Measurements from ENCODE around the gene NAALAD2.

Gene NAALAD2

GRCh38 chr11:90189011-90189410 lies 54.5 kb downstream of the NAALAD2 start:
- H3K79me2 ChIP-seq (ENCODE audit: low read length) = no peaks in the 10 kb centered on the region
- H3K4me1 ChIP-seq (ENCODE audit: low read length) = no peaks in the 10 kb centered on the region
- H3K27ac ChIP-seq (ENCODE audit: low read length) = no peak overlapping the region
- H3K9me3 ChIP-seq (replicated peaks; ENCODE audit: insufficient read depth, low read length) = no peaks in the 10 kb centered on the region
- H4K20me1 ChIP-seq (ENCODE audit: insufficient read depth, low read length) = no peaks in the 10 kb centered on the region
- H3K9me2 ChIP-seq (replicated peaks; ENCODE audit: insufficient read depth, low read length) = no peaks in the 10 kb centered on the region
- DNase-seq = no peak
- H3K9ac ChIP-seq (ENCODE audit: low read length) = no peak overlapping the region
- no peak overlapping the region for H3K4me2 ChIP-seq (ENCODE audit: low read depth, low read length)
- H3K4me3 ChIP-seq (ENCODE audit: low read length) = no peak overlapping the region
- H2AFZ ChIP-seq (ENCODE audit: low read length) = no peak overlapping the region
- TF ChIP-seq CTCF (IDR thresholded peaks at IDR 0.05; ENCODE audit: low read length) = no peak
- H3K36me3 ChIP-seq (replicated peaks; ENCODE audit: insufficient read depth, low read length) = no peaks in the 10 kb centered on the region
- no peaks in the 10 kb centered on the region for H3F3A ChIP-seq (ENCODE audit: insufficient read depth, low read length)
- no peaks in the 10 kb centered on the region for H3K27me3 ChIP-seq (replicated peaks; ENCODE audit: insufficient read depth, low read length)

DNA sequence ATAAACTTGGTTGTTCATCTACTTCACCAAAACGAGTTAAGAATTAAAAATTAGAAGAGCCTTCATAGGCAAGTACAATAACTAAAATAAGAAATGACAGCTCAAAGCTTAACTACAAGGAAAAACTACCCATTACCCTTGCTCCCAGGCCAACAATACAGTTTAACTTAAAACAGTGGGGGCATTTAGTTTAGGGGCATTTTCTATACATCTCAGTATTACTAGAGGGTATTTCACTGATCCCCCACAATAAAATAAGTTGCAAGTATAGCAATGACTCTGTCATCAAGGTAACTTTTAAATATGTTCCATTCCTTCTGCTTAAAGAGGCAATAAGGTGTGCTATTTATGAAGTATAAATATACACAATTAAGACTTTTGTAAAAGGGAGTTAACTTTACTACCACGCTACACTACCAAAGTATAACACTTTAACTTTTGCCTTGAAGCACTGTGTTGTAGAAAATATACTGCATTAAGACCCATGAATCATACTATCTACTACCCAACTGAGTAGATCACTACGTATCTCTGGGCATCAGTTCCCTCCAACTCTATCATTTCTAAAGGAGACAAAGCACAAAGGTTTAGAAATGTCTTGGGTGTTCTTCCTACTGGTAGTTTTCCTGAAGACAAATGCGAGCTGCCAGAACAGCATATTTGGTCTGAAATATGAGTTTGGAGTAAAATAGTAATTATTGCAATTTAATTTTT lies 58.6 kb downstream of the NAALAD2 start:
- no peaks in the 10 kb centered on the region for H3K27me3 ChIP-seq (replicated peaks; ENCODE audit: insufficient read depth, low read length)
- DNase-seq = no peak
- H4K20me1 ChIP-seq (ENCODE audit: insufficient read depth, low read length) = no peaks in the 10 kb centered on the region
- TF ChIP-seq CTCF (IDR thresholded peaks at IDR 0.05; ENCODE audit: low read length) (no peak), EZH2 (optimal IDR thresholded peaks at IDR 0.05; ENCODE audit: low read depth, low read length) (no peak), EZH2phosphoT487 (IDR thresholded peaks at IDR 0.05; ENCODE audit: low read length) (no peak)
- no peak overlapping the region for H3K27ac ChIP-seq (ENCODE audit: low read length)
- no peaks in the 10 kb centered on the region for H3K79me2 ChIP-seq (ENCODE audit: low read length)
- no peak overlapping the region for H3K4me3 ChIP-seq (ENCODE audit: low read length)
- H3K9me2 ChIP-seq (replicated peaks; ENCODE audit: insufficient read depth, low read length) = no peaks in the 10 kb centered on the region
- no peaks in the 10 kb centered on the region for H3K36me3 ChIP-seq (replicated peaks; ENCODE audit: insufficient read depth, low read length)
- H3K4me1 ChIP-seq (ENCODE audit: low read length) = no peaks in the 10 kb centered on the region
- H2AFZ ChIP-seq (ENCODE audit: low read length) = no peak overlapping the region
- no peak overlapping the region for H3K4me2 ChIP-seq (ENCODE audit: low read depth, low read length)
- no peaks in the 10 kb centered on the region; the same call in 1 of the 2 replicates for H3F3A ChIP-seq (ENCODE audit: insufficient read depth, low read length)
- H3K9me3 ChIP-seq (replicated peaks; ENCODE audit: insufficient read depth, low read length) = no peaks in the 10 kb centered on the region
- H3K9ac ChIP-seq (ENCODE audit: low read length) = no peak overlapping the region

GRCh38 chr11:90197377-90197776 lies 62.9 kb downstream of the NAALAD2 start:
- no peaks in the 10 kb centered on the region; the same call in 1 of the 2 replicates for H3F3A ChIP-seq (ENCODE audit: insufficient read depth, low read length)
- H2AFZ ChIP-seq (ENCODE audit: low read length) = no peak overlapping the region
- H4K20me1 ChIP-seq (ENCODE audit: insufficient read depth, low read length) = no peaks in the 10 kb centered on the region
- H3K4me3 ChIP-seq (ENCODE audit: low read length) = no peak overlapping the region
- H3K4me1 ChIP-seq (ENCODE audit: low read length) = no peaks in the 10 kb centered on the region
- no peak for DNase-seq
- no peak overlapping the region for H3K27ac ChIP-seq (ENCODE audit: low read length)
- peaks cover 3% of the 10 kb centered on the region; the same call in 1 of the 2 replicates for H3K36me3 ChIP-seq (replicated peaks; ENCODE audit: insufficient read depth, low read length)
- H3K9me3 ChIP-seq (replicated peaks; ENCODE audit: insufficient read depth, low read length) = no peaks in the 10 kb centered on the region
- no peaks in the 10 kb centered on the region for H3K79me2 ChIP-seq (ENCODE audit: low read length)
- H3K9ac ChIP-seq (ENCODE audit: low read length) = no peak overlapping the region
- H3K27me3 ChIP-seq (replicated peaks; ENCODE audit: insufficient read depth, low read length) = no peaks in the 10 kb centered on the region
- TF ChIP-seq EZH2 (optimal IDR thresholded peaks at IDR 0.05; ENCODE audit: low read depth, low read length) (no peak), CTCF (IDR thresholded peaks at IDR 0.05; ENCODE audit: low read length) (no peak)
- no peak overlapping the region for H3K4me2 ChIP-seq (ENCODE audit: low read depth, low read length)
- no peaks in the 10 kb centered on the region for H3K9me2 ChIP-seq (replicated peaks; ENCODE audit: insufficient read depth, low read length)

All from MM.1S (cell line).